Measurements from ENCODE around the gene EPB41L4B. TPM values are rescaled to one million over a fixed set of nuclear protein-coding genes. Genes with fewer than 3 reads are reported as not detected.
A peak's percentile ranks its signal among the peaks of the same experiment; 100 is the strongest.

Gene EPB41L4B
- total RNA-seq, 1 experiment from 2014 or later = 1.8 TPM

- peaks cover 5% of the 10 kb centered on the region for H3K27me3 ChIP-seq
- no peak overlapping the region for H3K27ac ChIP-seq
- no peak overlapping the region for H3K4me3 ChIP-seq
- DNase-seq = no peak
- no peaks in the 10 kb centered on the region for H3K36me3 ChIP-seq
- H3K9me3 ChIP-seq (replicated peaks) = no peaks in the 10 kb centered on the region
- H3K4me1 ChIP-seq = no peaks in the 10 kb centered on the region
These were observed 5.2 kb downstream of the EPB41L4B start for GRCh38 chr9:109315480-109316206.

DNA sequence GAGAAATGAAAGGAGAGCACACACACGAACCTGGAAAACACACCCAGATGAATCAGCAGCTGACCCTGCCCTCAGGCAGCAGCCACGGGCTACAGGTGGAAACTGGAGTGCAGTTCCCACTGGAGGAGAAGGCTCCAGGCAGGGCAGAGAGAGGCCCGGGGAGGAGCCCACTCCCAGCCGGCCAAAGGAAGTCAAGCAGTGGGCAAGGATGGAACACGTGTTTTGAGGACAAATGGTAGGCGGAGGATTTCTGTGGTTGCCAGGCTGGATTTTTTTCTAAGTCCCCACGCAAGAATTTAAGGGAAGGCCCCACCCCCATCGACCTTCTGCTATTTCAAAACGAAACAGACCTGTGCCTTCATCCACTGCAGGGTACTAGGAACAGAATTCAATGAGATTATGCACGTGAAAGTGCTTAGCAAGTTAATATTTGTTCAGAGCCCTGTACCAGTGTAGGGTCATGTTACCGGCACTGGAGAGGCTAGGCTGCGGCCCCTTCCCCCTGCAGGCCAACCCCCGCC lies 6.8 kb downstream of the EPB41L4B start:
- no peaks in the 10 kb centered on the region; the same call in 1 of the 2 replicates for H3K27me3 ChIP-seq

GRCh38 chr9:109313351-109313750 lies 7.5 kb downstream of the EPB41L4B start:
- Histone ChIP-seq H3K9me3 (replicated peaks) (no peaks in the 10 kb centered on the region), H3K4me1 (no peaks in the 10 kb centered on the region), H3K27ac (no peak overlapping the region), H3K36me3 (no peaks in the 10 kb centered on the region), H3K27me3 (no peaks in the 10 kb centered on the region; the same call in 1 of the 2 replicates), H3K4me3 (no peak overlapping the region)
- no peak for DNase-seq

More for the DNA sequence above, 6.8 kb downstream of the EPB41L4B start:
- no peak overlapping the region for H3K27ac ChIP-seq
- no peaks in the 10 kb centered on the region for H3K9me3 ChIP-seq (replicated peaks)
- no peak for DNase-seq
- H3K36me3 ChIP-seq = no peaks in the 10 kb centered on the region
- H3K4me3 ChIP-seq = no peak overlapping the region
- no peaks in the 10 kb centered on the region for H3K4me1 ChIP-seq

DNA sequence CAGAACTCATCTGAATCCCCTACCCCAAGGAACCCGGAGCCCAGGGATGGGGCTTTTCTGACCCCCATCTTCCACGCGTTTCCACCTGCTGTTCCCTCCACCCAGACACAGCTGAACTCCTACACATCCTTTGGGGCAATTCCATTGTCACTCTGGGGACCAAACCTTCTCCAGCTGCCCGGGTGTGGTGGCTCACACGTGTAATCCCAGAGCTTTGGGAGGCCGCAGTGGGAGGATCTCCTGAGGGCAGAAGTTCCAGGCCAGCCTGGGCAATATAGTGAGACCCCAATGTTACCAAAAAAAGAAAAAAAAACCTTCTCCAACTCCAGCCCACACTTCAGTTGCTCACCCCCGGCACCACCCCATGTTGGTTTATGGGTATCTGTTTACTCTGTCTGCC lies 8.1 kb downstream of the EPB41L4B start:
- Histone ChIP-seq H3K4me3 (no peak overlapping the region), H3K36me3 (no peaks in the 10 kb centered on the region), H3K27me3 (no peaks in the 10 kb centered on the region; the same call in 1 of the 2 replicates), H3K27ac (no peak overlapping the region), H3K9me3 (replicated peaks) (no peaks in the 10 kb centered on the region), H3K4me1 (no peaks in the 10 kb centered on the region)
- no peak for DNase-seq

DNA sequence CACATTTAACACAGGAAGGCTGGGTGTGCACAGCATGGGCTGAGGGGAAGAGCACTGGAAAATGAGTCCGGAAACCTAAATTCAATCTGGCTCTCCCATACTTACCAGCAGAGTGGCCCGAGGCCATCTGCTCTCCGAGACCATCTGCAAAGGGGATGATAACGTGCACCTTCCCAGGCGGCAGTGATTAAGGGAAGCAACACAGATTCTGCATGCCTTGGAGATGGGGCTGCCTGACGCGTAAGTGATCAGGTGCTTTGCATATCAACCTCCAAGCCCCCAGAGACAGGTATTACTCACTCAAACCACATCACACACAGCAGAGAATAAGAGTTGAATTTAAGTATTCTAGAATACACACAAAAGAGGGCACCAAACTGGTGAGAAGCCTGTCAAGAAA lies 9.1 kb downstream of the EPB41L4B start:
- no peak overlapping the region for H3K27ac ChIP-seq
- no peaks in the 10 kb centered on the region for H3K4me1 ChIP-seq
- DNase-seq = no peak
- H3K36me3 ChIP-seq = no peaks in the 10 kb centered on the region
- no peaks in the 10 kb centered on the region; the same call in 1 of the 2 replicates for H3K27me3 ChIP-seq
- H3K9me3 ChIP-seq (replicated peaks) = no peaks in the 10 kb centered on the region
- no peak overlapping the region for H3K4me3 ChIP-seq

DNA sequence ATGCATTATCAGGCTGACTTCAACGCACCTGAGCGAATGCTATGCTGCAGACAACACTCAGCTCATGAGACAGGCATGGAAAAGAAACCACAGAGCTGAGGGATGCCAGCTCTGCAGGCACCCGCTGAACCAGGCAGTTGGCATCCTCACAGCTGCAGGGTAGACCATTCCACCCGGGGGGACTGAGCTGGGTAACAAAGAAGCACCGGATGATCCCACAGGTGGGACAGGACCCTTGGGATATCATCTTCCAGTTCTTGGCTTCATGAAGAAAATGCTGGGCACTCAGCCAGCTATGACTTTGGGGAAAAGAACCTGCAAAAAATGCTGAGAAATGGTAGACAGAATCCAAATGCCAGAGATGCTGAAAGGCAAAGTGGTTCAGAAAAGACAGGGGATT lies 9.6 kb downstream of the EPB41L4B start:
- DNase-seq = no peak
- H3K9me3 ChIP-seq (replicated peaks) = no peaks in the 10 kb centered on the region
- H3K27ac ChIP-seq = no peak overlapping the region
- no peaks in the 10 kb centered on the region; the same call in 1 of the 2 replicates for H3K27me3 ChIP-seq
- no peaks in the 10 kb centered on the region for H3K36me3 ChIP-seq
- H3K4me1 ChIP-seq = no peaks in the 10 kb centered on the region
- no peak overlapping the region for H3K4me3 ChIP-seq

GRCh38 chr9:109310486-109310901 lies 10.4 kb downstream of the EPB41L4B start:
- DNase-seq = no peak
- no peaks in the 10 kb centered on the region; the same call in 1 of the 2 replicates for H3K27me3 ChIP-seq
- H3K9me3 ChIP-seq (replicated peaks) = no peaks in the 10 kb centered on the region
- no peaks in the 10 kb centered on the region for H3K4me1 ChIP-seq
- H3K27ac ChIP-seq = no peak overlapping the region
- H3K36me3 ChIP-seq = no peaks in the 10 kb centered on the region
- no peak overlapping the region for H3K4me3 ChIP-seq

DNA sequence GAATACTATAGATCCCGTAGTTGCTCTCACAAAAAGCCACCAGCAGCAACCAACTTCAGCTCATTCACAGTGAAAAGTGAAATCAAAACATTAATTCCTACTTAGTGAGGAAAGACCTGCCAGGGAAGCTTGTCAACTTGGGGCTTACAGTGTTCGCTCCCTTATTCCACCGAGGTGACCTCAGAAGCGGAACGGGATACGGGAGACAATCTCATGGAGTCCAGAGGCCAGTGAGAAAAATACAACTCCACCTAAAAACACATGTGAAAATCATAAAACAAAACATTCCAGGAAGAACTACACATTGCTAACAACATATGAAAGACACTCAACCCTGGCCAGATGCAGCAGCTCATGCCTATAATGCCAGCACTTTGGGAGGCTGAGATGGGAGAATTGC lies 11.6 kb downstream of the EPB41L4B start:
- no peak overlapping the region for H3K27ac ChIP-seq
- no peaks in the 10 kb centered on the region for H3K4me1 ChIP-seq
- peaks cover 4% of the 10 kb centered on the region; the same call in 1 of the 2 replicates for H3K27me3 ChIP-seq
- H3K4me3 ChIP-seq = no peak overlapping the region
- no peak for DNase-seq
- no peaks in the 10 kb centered on the region for H3K9me3 ChIP-seq (replicated peaks)
- H3K36me3 ChIP-seq = no peaks in the 10 kb centered on the region

GRCh38 chr9:109307380-109308240 lies 13.2 kb downstream of the EPB41L4B start:
- Histone ChIP-seq H3K4me1 (no peaks in the 10 kb centered on the region), H3K27me3 (peaks cover 4% of the 10 kb centered on the region; the same call in 1 of the 2 replicates), H3K4me3 (no peak overlapping the region), H3K9me3 (replicated peaks) (no peaks in the 10 kb centered on the region), H3K27ac (no peak overlapping the region), H3K36me3 (no peaks in the 10 kb centered on the region)
- peak in 1 of 2 experiments; percentile 49 for DNase-seq

DNA sequence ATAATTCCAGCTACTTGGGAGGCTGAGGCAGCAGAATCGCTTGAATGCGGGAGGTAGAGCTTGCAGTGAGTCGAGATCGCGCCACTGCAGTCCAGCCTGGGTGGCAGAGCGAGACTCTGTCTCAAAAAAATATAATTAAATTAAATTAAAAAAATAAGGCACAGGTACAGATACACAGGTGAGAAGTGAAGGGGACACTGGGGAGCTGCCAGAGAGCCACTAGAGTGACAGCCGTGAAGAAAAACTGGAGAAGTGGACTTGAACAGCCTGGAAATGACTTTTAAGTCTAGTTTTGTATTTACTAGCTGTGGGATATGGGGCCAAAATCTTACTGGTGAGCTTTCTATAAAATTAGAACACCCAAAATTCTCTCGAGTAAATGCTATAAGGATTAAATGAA lies 15.1 kb downstream of the EPB41L4B start:
- H3K36me3 ChIP-seq = no peaks in the 10 kb centered on the region
- no peak for DNase-seq
- H3K27ac ChIP-seq = no peak overlapping the region
- H3K9me3 ChIP-seq (replicated peaks) = no peaks in the 10 kb centered on the region
- no peaks in the 10 kb centered on the region for H3K4me1 ChIP-seq
- peaks cover 4% of the 10 kb centered on the region; the same call in 1 of the 2 replicates for H3K27me3 ChIP-seq
- no peak overlapping the region for H3K4me3 ChIP-seq

DNA sequence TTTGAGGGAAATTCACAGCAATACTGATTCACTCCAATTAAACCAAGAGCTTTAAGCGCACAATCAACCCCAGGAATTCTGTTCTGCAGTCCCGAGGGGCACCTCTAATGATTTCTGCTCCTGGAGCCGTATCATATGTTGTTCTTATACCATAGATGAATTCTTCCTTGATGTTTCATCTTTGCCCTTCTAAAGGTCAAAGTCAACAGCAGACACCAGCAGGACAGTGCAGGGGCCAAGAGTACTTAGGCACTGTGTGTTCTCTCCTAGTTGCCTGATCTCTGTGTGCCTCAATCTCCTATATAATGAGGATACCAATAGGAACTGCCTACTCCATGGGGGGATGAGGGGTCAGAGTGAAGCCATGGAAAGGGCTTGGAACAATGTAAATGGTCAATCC lies 16.5 kb downstream of the EPB41L4B start:
- Histone ChIP-seq H3K4me3 (no peak overlapping the region), H3K36me3 (no peaks in the 10 kb centered on the region), H3K9me3 (replicated peaks) (no peaks in the 10 kb centered on the region), H3K27me3 (peaks cover 7% of the 10 kb centered on the region; the same call in 1 of the 2 replicates), H3K4me1 (no peaks in the 10 kb centered on the region), H3K27ac (no peak overlapping the region)
- DNase-seq = no peak

DNA sequence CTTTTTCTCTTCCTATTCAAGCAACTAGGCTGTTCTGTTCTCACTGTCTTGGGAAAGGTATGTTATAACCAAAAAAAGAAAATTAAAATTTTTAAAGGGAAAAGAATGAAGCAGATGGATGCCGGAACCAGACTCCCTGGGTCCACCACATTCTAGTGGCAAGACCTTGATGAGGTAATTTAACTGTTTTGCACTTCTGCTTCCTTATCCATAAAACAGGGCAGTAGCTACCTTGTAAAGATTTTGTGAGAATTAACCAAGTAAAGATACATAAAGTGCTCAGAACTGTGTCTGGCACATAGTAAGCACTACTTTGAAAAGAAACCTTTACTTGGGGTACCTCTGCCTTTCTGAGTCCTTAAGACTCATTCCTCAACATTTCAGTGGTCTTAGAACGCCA lies 17.0 kb downstream of the EPB41L4B start:
- H3K4me1 ChIP-seq = no peaks in the 10 kb centered on the region
- H3K27me3 ChIP-seq = peaks cover 7% of the 10 kb centered on the region; the same call in 1 of the 2 replicates
- no peak for DNase-seq
- H3K36me3 ChIP-seq = no peaks in the 10 kb centered on the region
- no peak overlapping the region for H3K4me3 ChIP-seq
- H3K27ac ChIP-seq = no peak overlapping the region
- H3K9me3 ChIP-seq (replicated peaks) = no peaks in the 10 kb centered on the region

DNA sequence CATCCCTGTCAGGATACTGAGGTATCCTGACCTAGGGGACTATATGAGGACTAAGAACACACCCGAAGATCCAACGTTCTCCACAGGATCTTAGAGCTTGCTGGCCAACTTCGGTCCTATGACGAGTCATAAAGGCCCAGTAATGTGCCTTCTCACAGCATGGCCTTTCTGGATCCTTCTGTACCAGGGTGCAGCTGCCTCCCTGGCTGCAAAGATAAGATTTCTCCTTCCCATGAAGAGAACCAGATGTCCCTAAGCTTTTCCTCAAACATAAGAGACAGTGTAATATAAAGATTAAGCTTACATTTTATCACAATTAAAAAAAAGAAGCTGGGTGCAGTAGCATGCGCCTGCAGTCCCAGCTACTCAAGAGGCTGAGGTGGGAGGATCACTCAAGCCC lies 18.3 kb downstream of the EPB41L4B start:
- DNase-seq = no peak
- peaks cover 7% of the 10 kb centered on the region; the same call in 1 of the 2 replicates for H3K27me3 ChIP-seq
- no peak overlapping the region for H3K4me3 ChIP-seq

DNA sequence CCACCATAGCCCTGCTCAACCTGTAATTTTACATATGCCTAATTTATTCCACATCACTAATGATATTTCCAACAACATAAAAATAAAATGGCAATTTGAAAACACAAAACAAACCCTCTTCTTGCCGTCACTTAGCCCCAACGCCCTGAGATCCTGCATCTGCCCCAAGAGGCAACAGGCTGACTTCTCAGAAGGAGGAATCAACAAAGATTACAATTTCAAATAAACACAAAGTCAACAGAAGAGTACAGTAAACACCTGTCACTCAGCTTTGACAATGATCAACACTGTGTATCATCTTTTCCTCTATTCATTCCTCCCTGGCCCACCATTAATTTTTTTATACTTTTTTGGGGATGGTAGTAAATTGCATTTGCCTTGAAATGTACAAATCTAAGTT lies 19.8 kb downstream of the EPB41L4B start:
- no peaks in the 10 kb centered on the region for H3K9me3 ChIP-seq (replicated peaks)
- H3K36me3 ChIP-seq = no peaks in the 10 kb centered on the region
- H3K27me3 ChIP-seq = peaks cover 7% of the 10 kb centered on the region; the same call in 1 of the 2 replicates
- no peak overlapping the region for H3K4me3 ChIP-seq
- H3K27ac ChIP-seq = no peak overlapping the region
- no peaks in the 10 kb centered on the region for H3K4me1 ChIP-seq
- no peak for DNase-seq

More for the DNA sequence above, 18.3 kb downstream of the EPB41L4B start:
- no peaks in the 10 kb centered on the region for H3K4me1 ChIP-seq
- no peak overlapping the region for H3K27ac ChIP-seq
- H3K36me3 ChIP-seq = no peaks in the 10 kb centered on the region
- no peaks in the 10 kb centered on the region for H3K9me3 ChIP-seq (replicated peaks)

DNA sequence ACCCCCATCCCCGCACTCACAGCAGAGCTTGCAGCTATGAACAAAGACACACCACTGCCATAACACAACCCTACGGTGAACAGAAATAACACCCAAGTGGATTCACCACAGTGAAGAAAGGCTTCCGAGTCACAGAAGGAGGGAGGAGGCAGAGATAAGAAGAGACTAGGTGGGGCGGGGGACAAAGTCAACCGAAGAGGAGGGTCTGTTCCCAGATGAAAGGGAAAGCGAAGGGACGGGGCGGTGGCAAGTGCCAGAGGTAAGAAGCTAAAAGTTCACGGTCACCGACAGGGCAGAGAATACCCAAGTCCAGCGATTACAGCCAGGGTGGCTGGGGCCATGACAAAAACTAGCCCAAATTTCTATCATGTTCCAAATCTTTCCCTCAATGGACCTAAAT lies 21.0 kb downstream of the EPB41L4B start:
- DNase-seq = no peak
- H3K9me3 ChIP-seq (replicated peaks) = no peaks in the 10 kb centered on the region
- H3K27me3 ChIP-seq = peaks cover 7% of the 10 kb centered on the region; the same call in 1 of the 2 replicates
- H3K4me3 ChIP-seq = no peak overlapping the region
- H3K4me1 ChIP-seq = no peaks in the 10 kb centered on the region
- no peak overlapping the region for H3K27ac ChIP-seq
- H3K36me3 ChIP-seq = no peaks in the 10 kb centered on the region
